Subcutaneous adipose tissue (tissue), 4 donors: Measurements from ENCODE around the gene IL1RAPL2. TPM values are rescaled to one million over a fixed set of nuclear protein-coding genes. Genes with fewer than 3 reads are reported as not detected.

Experiments
- CTCF ChIP-seq: fragments of 450-650 bp; IDR thresholded peaks from one replicate; pipeline ENCODE4 v1.5.1; 2016; ENCODE audit warnings: low read depth, mild to moderate bottlenecking, control low read depth, antibody characterized with exemption, moderate library complexity
- total RNA-seq, 4 donors: library from RNA; depleted of rRNA; stranded (reverse); fragments of >200 nt; gene quantifications; one replicate each; pipeline ENCODE4 v1.1.0, GENCODE V29; 2016

Gene IL1RAPL2
- total RNA-seq, 4 donors from 2014 or later, result 0.17 TPM; not detected in 3

- no peak for TF ChIP-seq CTCF
Observed at GRCh38 chrX:104852241-104852640, 286.2 kb downstream of the IL1RAPL2 start.

GRCh38 chrX:104854188-104854587 is 288.2 kb downstream of the IL1RAPL2 start:
- TF ChIP-seq CTCF, result no peak

- TF ChIP-seq CTCF, result no peak
Observed at GRCh38 chrX:104854790-104855340, 288.9 kb downstream of the IL1RAPL2 start.

GRCh38 chrX:104863466-104863865 is 297.5 kb downstream of the IL1RAPL2 start:
- TF ChIP-seq CTCF, result no peak

- no peak for TF ChIP-seq CTCF
Observed at GRCh38 chrX:104864296-104864695, 298.3 kb downstream of the IL1RAPL2 start.

- no peak for TF ChIP-seq CTCF
Observed at GRCh38 chrX:104877504-104877903, 311.5 kb downstream of the IL1RAPL2 start.

- no peak for TF ChIP-seq CTCF
Observed at GRCh38 chrX:104902070-104902469, 336.1 kb downstream of the IL1RAPL2 start.
